HG03354 (cell line): ENCODE data around the gene FOXB1.

Experiments used
- ATAC-seq: cut with Tn5 transposase; IDR thresholded peaks from one replicate; pipeline ENCODE4 v1.9.1; 2021; ENCODE audit warnings: mild to moderate bottlenecking; ENCODE audit not compliant: unreplicated experiment, poor library complexity, severe bottlenecking

FOXB1 gene

DNA sequence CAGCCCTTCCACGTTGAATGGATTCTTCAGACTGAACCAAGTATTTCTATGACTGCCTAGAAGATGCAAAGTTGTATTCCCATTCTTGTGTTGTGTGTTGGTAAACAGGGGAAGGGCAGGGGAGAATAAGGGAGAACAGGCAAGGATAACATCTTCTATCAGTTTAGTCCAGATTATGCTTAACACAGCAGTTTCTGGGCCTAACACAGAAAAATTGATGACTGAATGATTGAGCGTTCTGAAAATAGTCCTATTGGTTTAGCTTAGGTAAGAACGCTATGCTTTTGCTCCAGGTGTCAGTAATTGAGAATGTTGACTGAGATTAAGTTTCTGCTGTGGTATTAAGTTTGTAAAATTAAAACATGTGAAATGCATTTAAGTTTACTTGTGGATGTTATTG is 8.6 kb downstream of the FOXB1 start:
- ATAC-seq = no peak

DNA sequence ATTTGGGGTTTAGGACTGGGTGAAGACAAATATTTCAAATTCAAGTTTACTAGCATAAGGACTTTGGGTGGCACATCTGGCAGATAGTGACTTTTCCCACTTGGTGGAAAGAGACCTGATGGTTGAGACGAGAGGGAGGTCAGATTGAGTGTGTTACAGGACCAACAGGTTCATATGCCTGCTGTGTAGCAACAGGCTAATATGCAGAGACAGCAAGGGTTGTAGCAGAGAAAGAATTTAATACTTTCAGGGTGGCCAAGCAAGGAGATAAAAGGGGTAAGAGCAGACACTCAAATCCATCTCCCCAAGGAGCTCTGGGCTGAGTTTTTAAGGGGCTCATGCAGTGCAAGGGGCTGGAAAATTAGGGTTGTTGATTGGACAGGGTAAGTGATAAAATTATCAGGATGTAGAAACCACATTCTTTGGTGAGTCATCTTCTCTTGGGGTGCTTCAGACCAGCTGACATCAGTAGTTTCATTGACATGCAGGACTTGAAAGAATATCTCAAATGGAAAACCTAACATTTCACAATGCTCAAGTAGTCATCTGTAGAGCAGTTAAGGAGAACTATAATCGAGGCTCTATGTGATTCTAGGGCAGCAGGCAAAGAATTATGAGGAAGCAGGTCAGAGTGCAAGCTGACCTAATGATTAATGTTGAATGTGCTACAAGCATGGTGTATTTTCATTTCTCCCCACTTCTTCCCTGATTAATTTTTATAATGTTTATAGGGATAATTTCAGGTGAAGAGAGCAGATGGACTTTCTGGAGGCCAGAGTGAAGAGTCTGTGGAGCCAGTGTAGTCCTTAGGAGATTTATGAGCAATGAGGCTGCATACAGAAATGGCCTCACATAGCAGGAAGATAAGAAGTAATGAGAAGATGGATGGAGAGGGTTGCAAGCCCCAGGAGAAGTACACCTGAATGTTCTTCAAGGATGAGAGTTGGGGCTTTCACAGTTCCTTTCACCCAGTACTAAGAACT is 13.7 kb downstream of the FOXB1 start:
- ATAC-seq = no peak

DNA sequence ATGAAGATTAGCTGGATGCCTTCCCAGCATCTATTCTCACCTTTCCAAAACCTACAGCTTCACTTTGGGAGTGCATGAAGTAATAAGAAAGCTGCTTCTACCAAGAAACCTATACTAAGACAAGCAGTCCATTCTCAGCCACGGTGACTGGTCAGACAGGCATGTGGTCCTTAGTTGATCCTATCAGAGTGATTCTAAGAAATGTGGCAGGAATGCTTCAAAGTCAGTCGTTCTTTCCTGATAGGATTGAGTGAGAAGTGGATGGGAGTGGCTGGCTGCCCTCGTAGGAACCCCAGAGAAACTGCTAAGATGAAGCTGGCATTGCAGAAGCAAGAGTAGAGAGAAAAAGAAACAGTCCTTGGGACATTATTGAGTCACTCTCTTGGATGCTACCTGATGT is 16.6 kb downstream of the FOXB1 start:
- ATAC-seq = no peak

DNA sequence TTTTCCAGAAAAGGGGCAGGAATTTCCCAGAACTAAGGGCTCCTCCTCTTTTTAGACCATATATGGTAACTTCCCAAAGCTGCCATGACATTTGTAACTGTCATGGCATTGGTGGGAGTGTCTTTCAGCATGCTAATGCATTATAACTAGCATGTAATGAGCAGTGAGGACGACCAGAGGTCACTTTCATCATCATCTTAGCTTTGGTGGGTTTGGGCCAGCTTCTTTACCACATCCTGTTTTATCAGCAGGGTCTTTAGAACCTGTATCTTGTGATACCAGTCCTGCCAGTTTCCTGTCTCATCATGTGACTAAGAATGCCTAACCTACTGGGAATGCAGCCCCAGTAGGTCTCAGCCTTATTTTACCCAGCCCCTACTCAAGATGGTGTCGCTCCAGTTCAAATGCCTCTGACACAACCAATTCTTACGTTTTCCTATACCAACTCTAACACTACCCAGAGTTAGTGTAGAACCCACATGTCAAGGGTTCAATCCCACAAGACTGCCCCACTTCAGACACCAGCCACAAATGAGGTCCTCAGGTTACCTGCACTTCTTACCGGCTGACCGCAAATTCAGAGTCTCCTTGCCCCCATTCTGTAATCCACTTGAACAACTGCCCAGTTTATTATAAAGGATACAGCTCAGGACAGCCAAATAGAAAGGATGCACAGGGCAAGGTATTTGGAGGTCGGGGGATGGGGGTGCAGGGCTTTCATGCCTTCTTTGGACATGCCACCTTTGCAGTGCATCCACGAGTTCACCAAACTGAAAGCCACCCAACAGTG is 17.7 kb downstream of the FOXB1 start:
- no peak for ATAC-seq

DNA sequence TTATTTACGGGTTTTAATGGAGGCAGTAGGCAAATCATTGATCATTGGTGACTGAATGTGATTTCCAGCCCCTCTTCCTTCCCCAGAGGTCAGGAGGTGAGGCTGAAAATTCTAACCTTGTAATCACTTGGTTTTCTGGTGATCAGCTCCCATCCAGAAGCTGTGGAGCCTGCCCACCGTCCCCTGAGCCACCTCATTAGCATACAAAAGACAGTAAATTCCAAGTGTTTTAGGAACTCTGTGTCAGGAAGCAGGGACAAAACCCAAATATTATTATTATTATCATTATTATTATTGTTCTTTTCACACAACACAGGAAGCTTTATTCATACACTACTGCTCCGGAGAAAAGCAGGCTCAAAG is 18.2 kb downstream of the FOXB1 start:
- no peak for ATAC-seq

DNA sequence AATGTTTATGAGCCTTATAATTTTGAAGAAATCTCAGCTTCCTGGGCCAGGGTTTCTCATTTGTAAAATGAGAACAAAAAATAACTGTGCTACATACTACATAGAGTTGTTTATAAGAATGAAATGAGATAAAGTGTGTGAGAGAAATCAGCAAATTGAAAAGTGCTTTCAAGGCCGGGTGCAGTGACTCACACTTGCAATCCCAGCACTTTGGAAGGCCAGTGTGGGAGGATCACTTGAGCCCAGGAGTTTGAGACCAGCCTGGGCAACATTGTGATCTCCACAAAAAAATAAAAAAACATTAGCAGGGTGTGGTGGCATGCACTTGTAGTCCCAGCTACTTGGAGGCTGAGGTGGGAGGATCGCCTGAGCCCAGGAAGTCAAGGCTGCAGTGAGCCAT is 22.4 kb downstream of the FOXB1 start:
- ATAC-seq = no peak

DNA sequence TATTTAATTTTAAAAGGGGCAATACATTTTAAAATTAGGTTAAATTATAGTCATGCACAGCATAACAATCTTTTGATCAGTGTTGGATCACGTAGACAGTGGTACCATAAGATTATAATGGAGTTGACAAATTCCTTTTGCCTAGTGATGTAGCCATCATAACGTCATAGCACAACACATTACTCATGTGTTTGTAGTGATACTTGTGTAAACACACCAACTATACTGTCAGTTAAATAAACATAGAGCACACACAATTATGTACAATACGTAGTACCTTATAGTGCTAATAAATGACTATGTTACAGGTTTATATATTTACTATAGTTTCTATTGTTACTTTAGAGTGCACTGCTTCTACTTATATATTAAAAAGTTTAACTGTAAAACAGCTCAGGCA is 31.2 kb downstream of the FOXB1 start:
- no peak for ATAC-seq

DNA sequence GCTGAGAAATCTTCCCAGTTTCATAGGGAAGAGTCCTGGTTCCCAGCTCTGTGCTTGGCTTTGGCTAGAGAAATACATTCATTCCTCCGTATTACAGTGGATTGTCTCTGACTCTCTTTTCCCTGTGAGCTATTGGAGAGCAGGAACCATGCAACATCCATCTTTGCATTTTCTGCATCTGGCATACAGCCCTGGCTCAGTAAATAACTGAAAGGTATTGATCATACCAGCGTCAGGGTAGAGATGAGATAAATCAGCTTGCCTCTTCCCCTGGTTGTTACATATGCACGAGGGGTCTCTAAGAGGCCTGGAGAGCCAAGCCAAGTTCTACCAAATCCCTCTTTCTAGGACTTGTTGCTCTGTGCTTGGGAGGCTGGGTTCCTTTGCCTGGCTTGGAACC is 35.2 kb downstream of the FOXB1 start:
- no peak for ATAC-seq

DNA sequence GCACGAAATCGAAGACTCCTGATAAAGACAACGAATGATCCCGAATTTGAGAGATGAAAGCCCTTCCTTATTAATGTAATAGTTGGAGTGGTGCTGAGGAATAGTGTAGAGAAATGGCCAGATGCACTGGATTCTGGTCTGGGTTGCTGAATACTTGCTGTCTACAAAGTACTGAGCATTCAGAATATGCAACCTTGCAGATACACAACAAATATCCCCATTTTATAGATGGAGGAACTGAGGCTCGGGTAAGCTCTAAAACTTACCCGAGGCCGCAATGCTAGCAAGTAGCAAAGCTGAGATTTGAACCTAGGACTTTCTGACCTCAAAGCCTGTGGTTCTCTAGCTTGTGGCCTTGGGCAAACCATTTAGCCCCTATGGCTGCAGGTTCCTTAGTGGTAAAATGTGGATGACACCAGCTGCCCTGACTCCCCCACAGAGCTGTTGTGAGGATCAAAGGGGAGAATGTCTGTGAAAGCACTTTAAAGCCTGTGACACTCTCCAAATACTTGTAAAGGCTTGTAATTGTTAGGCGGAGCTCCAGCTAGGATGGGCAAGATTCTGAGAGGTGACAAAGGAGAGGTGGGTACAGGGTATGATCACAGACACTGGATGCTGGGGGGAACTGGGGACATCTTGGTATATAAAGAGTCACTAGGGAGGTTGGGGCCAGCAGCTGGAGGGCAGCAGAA is 39.8 kb downstream of the FOXB1 start:
- no peak for ATAC-seq

DNA sequence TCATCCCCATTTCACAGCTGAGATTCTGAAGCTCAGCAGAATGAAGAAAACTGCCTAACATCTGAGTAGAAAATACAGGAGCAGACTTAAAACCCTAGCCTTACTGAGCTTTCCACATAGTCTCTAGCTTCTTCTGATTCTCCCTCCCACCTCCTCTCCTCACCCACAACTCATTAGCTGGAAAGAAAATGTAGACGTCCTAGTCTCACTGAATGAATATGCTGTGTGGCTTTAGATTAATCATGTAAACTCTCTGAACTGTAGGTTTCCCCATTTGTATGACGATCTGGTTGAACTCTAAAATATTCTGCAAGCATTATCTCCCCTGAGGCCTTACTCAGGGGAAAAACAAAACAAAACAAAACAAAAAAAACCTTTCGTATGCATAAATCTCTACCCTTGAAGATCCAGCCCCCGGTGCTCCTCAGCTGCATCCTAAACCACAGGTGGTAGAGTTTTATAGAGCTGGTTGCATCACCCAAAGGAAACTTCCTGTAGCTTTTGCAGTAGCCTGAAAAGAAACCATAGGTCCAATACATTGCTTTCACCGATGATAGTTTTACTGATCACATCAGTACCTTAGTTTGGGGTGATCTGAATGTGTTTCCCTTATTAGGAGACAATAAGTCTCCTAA is 40.6 kb downstream of the FOXB1 start:
- no peak for ATAC-seq

DNA sequence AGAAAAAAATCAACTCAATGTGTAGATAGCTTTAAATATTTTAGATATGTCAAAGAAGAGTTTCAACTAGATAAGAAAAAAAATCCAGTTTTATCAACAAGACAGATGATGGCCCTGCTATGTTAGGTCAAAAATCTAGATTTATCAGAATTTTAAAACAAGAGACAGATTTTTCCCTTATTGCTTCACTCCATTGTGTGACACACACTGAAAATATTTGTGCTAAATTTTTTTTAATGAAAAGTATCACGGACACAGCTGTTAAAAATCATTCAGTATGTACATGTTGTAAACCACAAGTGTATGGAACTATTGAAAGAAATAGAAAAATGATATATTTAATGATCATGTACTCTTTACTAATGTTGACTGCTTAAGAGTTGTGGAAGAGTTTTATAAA is 43.6 kb downstream of the FOXB1 start:
- ATAC-seq = no peak

DNA sequence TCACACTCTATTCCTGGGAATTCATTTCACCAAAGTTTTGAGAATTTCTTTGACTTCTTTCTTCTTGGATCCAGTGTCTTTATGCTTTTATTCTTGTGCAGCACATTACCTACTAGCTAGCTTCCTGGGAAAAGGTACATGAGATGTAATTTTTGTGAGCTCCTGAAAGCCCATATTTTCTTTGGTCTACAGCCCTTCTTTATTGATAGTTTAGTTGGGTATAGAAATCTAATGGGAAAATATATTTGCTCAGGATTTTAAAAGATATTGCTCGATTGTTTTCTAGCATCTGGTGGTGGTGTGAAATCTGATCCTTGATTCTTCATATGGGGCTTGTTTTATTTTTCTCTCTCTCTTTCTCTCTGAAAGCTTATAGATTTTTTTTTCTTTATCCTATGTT is 45.8 kb downstream of the FOXB1 start:
- ATAC-seq = no peak

DNA sequence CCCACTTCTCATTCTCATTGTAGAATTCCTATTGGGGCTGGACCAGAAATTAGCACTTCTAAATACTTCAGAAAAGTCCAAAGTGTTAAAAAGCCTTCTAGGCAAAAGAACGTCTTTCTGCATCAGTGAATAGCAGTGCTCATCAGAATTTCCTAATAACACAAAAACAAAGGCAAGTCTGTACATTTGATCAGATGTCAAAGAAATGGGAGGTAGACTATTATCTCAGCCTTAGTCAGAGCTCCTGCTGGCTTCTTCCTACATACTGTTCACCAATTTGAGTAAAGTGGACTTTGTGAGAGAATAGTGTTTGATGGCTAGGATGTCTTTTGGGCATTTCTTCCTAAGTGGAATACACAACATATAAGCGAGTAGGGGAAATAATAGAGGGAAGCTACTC is 48.7 kb downstream of the FOXB1 start:
- no peak for ATAC-seq

DNA sequence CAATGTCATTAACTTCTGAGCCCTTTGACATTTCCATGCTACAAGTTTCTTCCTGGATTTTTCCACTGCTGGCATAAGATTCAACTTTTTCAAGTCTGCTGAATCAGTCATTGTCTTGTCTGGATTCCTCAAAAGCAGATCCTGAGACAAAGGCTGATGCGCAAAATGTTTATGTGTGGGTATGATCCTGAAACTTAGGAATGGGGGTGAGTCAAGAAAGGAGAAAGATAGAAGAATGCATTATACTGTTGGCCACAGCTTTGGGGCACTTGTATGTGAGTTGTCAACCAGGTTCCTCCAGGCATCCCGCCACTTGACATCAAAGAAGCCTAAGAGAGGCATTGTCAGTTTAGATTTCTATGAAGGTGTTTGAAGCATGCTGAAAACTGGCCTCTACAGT is 50.4 kb downstream of the FOXB1 start:
- no peak for ATAC-seq
